GM21447 (cell line): ENCODE data around the gene SRRM3.
"Not testable (repeated sequence)": the region's sequence is repeated elsewhere in the genome, so short reads cannot be mapped to it uniquely, and the experiment has no call there.

Source experiments
- ATAC-seq: cut with Tn5 transposase; IDR thresholded peaks from one replicate; pipeline ENCODE4 v1.9.1; 2021; ENCODE audit not compliant: unreplicated experiment

Gene SRRM3

GRCh38 chr7:76201732-76202665 lies at the start of gene SRRM3:
Gene SRRM3, plus strand, starts transcription at chr7:76201896. Its CDS starts 33,171 bp downstream, at chr7:76235067.
- ATAC-seq, result no peak

GRCh38 chr7:76151932-76152331 lies 49.8 kb upstream of the SRRM3 start:
- ATAC-seq, result no peak

- ATAC-seq, result not testable (repeated sequence)
Observed at GRCh38 chr7:76153571-76154230, 48.0 kb upstream of the SRRM3 start.

- no peak for ATAC-seq
Observed at GRCh38 chr7:76155938-76156337, 45.8 kb upstream of the SRRM3 start.

GRCh38 chr7:76156992-76157685 lies 44.6 kb upstream of the SRRM3 start:
- not testable (repeated sequence) for ATAC-seq

GRCh38 chr7:76158416-76158815 lies 43.3 kb upstream of the SRRM3 start:
- not testable (repeated sequence) for ATAC-seq

- ATAC-seq, result not testable (repeated sequence)
Observed at GRCh38 chr7:76162416-76163170, 39.1 kb upstream of the SRRM3 start.

- ATAC-seq, result not testable (repeated sequence)
Observed at GRCh38 chr7:76163812-76164211, 37.9 kb upstream of the SRRM3 start.

- no peak for ATAC-seq
Observed at GRCh38 chr7:76165106-76165972, 36.4 kb upstream of the SRRM3 start.

GRCh38 chr7:76165973-76166403 lies 35.7 kb upstream of the SRRM3 start:
- ATAC-seq, result no peak

- ATAC-seq, result peak; percentile 87
Observed at GRCh38 chr7:76166404-76167255, 35.1 kb upstream of the SRRM3 start.

GRCh38 chr7:76173566-76174205 lies 28.0 kb upstream of the SRRM3 start:
- ATAC-seq, result no peak

GRCh38 chr7:76176951-76177350 lies 24.7 kb upstream of the SRRM3 start:
- ATAC-seq, result not testable (repeated sequence)

GRCh38 chr7:76179686-76180085 lies 22.0 kb upstream of the SRRM3 start:
- ATAC-seq, result no peak

- no peak for ATAC-seq
Observed at GRCh38 chr7:76182225-76182960, 19.3 kb upstream of the SRRM3 start.

GRCh38 chr7:76185187-76185896 lies 16.4 kb upstream of the SRRM3 start:
- no peak for ATAC-seq

- ATAC-seq, result no peak
Observed at GRCh38 chr7:76187272-76187671, 14.4 kb upstream of the SRRM3 start.
